8988T (cell line): Measurements from ENCODE around the gene OR2A42.
"Not testable (repeated sequence)": the region's sequence is repeated elsewhere in the genome, so short reads cannot be mapped to it uniquely, and the experiment has no call there.

Experiments
- DNase-seq: peaks from one replicate; pipeline ENCODE4 v3.0.0; 2011

OR2A42 gene, protein sequence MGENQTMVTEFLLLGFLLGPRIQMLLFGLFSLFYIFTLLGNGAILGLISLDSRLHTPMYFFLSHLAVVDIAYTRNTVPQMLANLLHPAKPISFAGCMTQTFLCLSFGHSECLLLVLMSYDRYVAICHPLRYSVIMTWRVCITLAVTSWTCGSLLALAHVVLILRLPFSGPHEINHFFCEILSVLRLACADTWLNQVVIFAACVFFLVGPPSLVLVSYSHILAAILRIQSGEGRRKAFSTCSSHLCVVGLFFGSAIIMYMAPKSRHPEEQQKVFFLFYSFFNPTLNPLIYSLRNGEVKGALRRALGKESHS

GRCh38 chr7:144239365-144239764 is at the start of gene OR2A42:
OR2A42 (minus strand) TSS chr7:144239605; CDS start chr7:144232843, 6,762 bp downstream.
- DNase-seq = not testable (repeated sequence)

GRCh38 chr7:144287171-144287784 is 47.9 kb upstream of the OR2A42 start:
- not testable (repeated sequence) for DNase-seq

- not testable (repeated sequence) for DNase-seq
These were observed 44.3 kb upstream of the OR2A42 start for GRCh38 chr7:144283716-144284115.

DNA sequence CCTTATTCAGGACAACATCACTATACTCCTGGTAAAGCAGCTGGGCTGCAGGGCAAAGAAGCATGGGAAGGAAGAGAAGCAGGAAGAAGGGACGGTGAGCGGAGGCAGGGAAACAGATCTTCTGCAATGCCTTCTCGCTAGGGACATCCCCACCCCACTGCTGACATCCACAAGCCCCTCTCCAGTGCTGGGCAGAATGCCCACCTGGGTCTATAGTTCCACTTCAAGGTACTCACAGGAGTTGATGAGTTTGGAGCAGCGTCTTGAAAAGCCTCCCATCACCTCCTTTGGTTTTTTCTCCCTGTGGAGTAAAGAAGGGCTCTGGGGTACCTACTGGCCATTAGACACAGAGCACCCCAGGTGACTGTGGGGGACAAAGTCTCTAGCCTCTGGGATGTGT is 43.1 kb upstream of the OR2A42 start:
- DNase-seq = not testable (repeated sequence)

DNA sequence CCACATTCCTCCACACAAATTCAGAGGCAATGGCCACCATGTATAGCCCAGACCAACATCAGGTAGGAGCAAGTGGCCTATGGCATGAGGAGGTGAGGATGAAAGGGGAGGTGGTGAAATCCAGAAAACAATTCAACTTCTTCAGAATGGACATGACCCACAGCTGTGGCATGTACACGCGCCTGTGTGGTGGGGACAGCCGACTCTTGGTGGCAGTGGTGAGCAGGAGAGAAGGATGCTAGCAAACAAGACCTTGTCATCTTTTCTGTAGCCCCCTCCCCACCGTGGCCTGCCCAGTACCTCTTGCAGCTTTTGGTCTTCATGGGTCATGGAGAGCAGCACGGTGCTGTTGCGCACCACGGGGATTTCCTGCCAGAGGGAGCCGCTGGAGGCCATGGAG is 42.6 kb upstream of the OR2A42 start:
- DNase-seq = not testable (repeated sequence)

DNA sequence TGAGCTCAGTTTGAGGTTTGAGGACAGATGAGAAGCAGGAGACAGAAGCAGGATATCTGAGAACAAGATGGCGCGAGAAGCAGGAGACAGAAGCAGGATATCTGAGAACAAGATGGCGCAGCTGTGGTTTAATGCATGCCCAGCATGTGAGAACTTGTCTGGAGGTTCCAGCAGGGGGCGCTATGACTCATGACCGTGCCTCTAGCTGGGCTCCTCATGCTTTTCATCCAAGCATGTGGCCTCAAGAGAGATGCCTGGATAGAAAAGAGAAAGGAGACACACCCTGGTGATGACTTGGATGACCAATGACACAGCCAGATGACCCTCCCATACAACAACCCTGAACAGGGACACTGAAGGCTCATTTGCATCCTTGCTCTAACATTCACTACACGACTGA is 40.6 kb upstream of the OR2A42 start:
- DNase-seq = not testable (repeated sequence)

DNA sequence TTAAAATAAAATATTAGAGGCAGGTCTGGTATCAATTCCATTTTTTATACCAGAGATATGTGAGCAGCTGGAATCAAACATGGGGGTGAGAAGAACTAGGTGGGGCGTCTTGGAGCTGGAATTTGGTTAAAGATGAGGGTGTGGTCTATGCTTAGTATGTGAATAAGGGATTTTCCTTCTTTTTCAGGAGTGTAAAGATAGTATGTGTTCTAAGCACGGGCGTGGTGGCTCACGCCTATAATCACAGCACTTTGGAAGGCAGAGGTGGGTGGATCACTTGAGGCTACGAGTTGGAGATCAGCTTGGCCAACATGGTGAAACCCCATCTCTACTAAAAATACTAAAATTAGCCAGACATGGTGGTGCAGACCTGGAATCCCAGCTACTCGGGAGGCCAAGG is 35.9 kb upstream of the OR2A42 start:
- DNase-seq = not testable (repeated sequence)

DNA sequence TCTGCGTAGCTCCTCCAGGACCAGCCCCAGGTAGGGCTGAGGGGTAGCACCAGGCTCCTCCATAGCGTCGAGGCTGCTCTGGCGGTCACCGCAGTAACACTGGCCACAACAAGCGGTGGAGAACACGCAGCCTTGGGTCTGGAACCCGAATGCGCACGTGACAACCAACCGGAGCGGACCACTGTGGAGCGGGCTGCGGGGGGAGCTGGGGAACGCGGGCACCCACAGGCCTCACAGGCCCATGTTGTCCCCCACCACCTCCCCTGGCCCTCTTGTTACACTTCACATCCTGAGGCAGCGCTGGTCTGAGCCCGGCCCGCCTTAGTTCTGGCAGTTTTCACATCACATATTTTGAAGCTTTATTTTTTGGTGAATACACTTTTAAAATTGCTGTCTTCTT is 29.8 kb upstream of the OR2A42 start, which contains the start of gene CTAGE8:
Gene CTAGE8, minus strand, starts transcription at position 101 of the 400 bp plus-strand sequence. Its CDS starts 38 bp downstream, at position 63.
- DNase-seq = not testable (repeated sequence)

DNA sequence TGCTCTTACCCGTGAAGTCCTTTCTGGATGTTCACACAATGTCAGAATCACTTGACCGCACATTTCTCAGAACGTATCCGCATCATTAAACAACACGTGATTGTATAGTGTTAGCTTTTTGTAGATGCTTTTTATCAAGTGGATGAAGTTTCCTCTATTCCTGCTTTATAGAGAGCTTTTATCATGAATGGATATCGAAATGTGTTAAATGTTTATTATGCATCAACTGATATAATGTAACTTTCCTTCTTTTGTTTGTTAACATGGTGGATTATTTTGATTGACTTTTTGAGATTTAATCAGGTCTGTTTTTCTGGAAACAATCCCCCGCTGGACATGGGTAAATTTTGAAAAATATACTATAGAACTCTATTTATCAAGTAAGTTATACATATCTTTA is 25.3 kb upstream of the OR2A42 start, which contains the start of gene OR2A7:
Gene OR2A7, minus strand, starts transcription at position 101 of the 400 bp plus-strand sequence. CDS start 5,164 bp downstream, outside the sequence.
- DNase-seq = not testable (repeated sequence)

DNA sequence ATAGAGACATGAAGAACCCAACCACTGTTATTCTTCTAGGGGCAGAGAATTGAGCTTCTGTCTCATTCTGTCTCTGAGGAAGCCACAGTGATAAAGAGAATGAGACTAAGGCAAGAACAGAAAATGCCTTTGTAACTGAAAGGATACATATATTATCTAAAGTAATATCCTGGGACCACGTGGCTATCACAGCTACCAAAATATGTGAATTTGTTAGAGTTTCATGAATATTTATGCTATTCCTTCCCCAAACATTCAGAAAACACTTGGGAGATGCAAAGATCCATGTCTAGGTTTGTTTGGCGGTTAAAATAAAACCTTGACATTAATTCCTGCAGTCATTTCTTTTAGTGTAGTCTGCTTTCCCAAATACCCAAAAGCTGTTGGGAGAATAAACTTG is 22.7 kb upstream of the OR2A42 start:
- not testable (repeated sequence) for DNase-seq

DNA sequence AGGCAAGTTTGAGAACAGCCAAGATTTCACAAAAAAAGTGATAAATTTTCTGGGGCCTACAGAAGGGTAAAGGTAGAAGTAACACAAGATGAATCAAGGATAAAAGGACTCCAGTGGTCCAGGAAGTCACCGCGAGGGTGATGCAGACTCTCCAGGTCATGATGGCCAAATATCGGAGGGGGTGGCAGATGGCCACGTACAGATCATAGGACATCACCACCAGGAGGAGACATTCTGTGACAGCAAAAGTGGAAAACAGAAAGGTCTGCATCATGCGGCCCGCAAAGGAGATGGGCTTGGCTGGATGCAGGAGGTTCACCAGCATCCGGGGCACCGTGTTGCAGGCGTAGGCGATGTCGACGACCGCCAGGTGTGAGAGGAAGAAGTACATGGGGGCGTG is 19.7 kb upstream of the OR2A42 start:
- DNase-seq = not testable (repeated sequence)

- DNase-seq = no peak
These were observed 16.7 kb upstream of the OR2A42 start for GRCh38 chr7:144256112-144256511.

- no peak for DNase-seq
These were observed 16.1 kb upstream of the OR2A42 start for GRCh38 chr7:144255471-144255897.

DNA sequence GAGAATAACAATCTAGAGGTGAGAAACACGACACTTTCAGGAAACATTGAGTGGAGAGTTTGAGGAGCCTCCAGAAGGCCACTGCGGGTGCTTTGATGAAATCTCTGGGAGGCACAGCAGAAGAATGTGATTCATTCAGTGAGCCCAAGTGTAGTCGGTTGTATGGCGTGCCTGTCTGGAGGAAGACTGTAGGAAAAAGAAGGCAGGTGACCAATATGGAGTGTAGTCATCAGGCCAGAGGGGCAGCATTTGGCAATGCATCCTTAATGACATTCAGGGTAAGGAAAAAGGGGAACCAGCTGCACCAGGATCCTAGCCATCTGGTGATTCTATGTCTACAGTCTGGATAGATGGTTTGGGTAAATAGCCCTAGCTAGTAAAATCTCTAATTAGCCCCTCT is 12.9 kb upstream of the OR2A42 start:
- not testable (repeated sequence) for DNase-seq

GRCh38 chr7:144247674-144248330 is 8.4 kb upstream of the OR2A42 start:
- not testable (repeated sequence) for DNase-seq

DNA sequence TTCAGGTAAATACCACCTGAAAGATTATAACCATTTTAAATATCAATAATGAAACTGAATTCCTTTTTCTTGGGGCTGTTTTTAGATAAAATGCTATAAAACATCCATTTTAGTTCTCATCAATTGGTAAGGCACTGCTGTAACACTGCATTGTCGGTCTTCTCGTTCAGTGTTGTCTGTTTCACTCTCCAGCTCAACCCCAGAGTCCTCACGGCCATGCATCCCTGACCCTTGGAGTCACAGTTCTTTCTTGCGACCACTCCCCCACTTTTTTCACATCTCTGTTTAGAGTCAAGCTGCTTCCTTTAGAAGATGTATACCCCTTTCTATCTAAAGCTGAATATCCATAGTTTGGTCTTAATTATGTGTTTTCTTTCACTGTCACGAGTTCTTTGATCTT is 7.6 kb upstream of the OR2A42 start:
- not testable (repeated sequence) for DNase-seq

GRCh38 chr7:144245372-144245771 is 6.0 kb upstream of the OR2A42 start:
- not testable (repeated sequence) for DNase-seq

DNA sequence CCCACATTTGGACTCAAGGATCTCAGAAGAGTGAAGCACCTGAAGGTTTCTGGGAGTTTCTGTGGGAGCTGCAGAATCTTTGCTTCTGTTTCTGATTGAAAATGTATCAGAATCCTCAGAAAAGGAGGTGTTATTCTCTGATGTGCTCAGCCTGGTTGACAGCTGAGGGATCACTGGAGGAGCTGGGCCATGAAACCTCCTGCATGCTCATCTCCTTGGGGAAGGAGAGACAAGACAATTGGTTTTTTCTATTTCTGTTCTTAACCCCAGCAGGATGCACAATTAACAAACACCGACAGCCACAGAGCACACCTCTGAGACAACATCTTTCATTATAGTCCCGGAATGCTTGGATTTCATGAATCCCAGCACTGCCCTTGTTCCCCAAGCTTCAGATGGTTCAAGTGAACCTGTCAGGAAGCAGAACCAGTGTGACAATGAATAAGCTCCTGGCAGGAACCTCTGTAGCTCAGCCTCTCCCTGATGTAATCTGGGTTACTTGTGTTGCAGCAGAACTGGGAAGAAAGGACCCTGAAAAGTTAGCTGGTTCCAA is 799 bp downstream of the OR2A42 start:
- DNase-seq = not testable (repeated sequence)

DNA sequence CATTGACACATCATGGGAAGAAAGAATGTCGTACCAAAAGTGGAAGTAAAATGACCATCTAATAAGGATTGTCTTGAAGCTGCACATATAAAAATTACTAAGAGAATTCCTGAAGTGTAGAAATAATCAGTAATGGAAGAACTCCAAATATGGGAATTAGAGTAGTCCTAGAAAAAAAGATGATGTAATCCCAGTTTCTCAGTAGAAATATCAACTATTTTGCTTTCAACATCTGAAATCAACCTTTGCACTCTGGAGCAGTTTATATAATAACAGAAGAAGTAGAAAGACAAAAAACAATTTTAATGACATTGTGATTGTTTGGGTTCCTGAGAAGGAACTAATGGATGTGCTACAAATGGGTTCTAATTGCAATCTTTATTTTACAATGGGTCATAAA is 6.4 kb downstream of the OR2A42 start:
- DNase-seq = not testable (repeated sequence)

DNA sequence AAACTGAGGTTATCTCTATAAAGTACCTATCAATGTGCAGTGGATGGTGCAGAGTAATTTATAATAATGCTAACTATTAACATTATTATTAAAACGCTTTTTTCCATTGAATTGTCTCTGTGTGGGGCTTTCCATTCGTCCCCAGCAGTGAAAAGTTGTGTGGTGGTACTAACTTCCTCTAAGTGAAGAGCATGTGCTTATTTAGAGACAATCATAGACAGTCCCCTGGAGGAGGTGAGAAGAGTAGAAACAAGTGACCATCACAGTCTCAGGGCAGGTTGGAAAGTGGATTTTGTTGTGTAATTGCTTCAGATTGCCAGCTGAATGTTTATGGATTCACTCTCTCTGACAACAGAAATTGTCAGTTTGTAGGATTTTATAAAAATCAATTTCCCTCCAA is 8.4 kb downstream of the OR2A42 start:
- not testable (repeated sequence) for DNase-seq

DNA sequence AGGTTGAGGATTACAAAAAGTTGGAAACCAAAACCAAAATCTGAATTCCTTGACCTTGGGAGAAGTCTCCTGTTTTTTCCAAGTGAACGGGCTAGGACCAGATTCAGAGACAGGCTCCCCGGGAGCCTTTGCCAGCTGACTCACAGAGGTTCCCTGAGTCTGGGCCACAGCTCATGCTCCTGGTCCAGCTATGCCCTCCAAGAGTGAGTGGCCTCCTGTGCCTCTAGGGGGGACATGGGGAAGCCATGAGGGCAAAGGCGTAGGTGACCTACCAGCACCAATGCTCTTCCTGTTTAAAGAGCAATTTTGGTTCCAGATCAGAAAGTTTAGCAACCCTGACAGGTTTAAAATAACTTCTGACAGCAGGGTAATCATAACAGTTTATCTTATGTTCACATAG is 10.6 kb downstream of the OR2A42 start:
- DNase-seq = not testable (repeated sequence)

- DNase-seq = not testable (repeated sequence)
These were observed 12.5 kb downstream of the OR2A42 start for GRCh38 chr7:144226866-144227265.

- not testable (repeated sequence) for DNase-seq
These were observed 15.7 kb downstream of the OR2A42 start for GRCh38 chr7:144223675-144224074.
